Measurements from ENCODE around the gene ZNF319. TPM values are rescaled to one million over a fixed set of nuclear protein-coding genes. Genes with fewer than 3 reads are reported as not detected.

Gene ZNF319
- total and polyA plus RNA-seq, 2 of the 8 experiments (the other 6 are each of a cell fraction or from before 2014, with no cell fraction given) = 3.3 to 5.5 TPM

DNA sequence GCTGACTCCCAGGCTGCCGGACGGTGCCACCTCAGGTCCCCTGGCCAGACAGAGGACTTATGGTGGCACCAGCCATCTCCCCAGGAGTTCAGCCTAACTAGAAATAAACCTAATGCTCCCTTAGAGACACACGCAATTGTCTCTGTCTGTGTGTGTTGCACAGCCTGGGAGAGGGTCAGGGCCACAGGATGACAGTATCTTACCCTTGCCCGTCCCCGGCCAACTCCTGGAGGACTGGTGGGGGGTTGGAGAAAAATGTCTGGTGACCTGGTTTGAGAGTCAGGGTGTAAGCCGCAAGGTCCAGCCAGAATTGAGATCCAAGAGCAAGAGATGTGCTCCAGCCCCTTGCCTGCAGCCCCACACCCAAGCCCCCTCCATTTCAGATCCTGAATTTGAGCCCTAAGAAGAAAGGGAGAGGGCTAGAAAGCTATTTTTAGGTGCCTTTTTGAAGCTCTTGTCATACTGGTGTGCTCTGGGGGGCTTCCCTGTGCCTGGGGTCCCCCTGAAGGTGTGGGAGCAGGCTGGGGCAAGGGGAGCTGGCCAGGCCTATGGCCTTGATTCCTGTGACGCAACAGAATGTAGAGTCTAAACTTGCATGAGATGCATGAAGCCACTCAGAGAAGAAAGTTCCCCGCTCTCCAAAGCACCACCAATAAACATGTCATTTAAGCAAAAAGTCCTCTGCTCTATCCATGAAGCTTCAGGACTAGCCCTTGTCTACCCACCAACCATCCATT lies 12.9 kb downstream of the ZNF319 start:
- 91% methylated on average over 8 of the region's 8 CpGs; no CpG with 5 or more reads in 1 of the 2 experiments for WGBS, 2 experiments (ENCODE audit: extremely low coverage in 1 of 2, insufficient coverage in 1 of 2, insufficient read length in 1 of 2, insufficient replicate concordance in 2 of 2, low coverage in 1 of 2, low lambda C conversion rate in 2 of 2, missing lambda C conversion rate in 1 of 2)
- no peak overlapping the region for H4K8ac ChIP-seq (ENCODE audit: extremely low read depth, insufficient read depth, low read length)
- DNase-seq (ENCODE audit: low read depth in 1 of 2, low spot score in 2 of 2) (no peak), FAIRE-seq (no peak)
- POLR2A ChIA-PET (ENCODE audit: partially characterized antibody) = interaction anchor here (1.9 kb wide), 1 partner anchor 10 kb away, joined by 6 read pairs; no protein-coding TSS in a partner anchor
- no peak overlapping the region for H3K14ac ChIP-seq (ENCODE audit: insufficient read length)
- peaks cover 0 to 1% of the 10 kb centered on the region in 2 experiments for H4K20me1 ChIP-seq (replicated peaks in 1 of 2; ENCODE audit: control insufficient read depth in 1 of 2, insufficient read depth in 2 of 2, low read length in 2 of 2)
- no peak overlapping the region for H2BK12ac ChIP-seq (ENCODE audit: low read depth, low read length)
- H3K79me2 ChIP-seq (ENCODE audit: control insufficient read depth in 1 of 2, insufficient read depth in 2 of 2, low read length in 2 of 2) = no peaks in the 10 kb centered on the region
- no peaks in the 10 kb centered on the region for H3K79me1 ChIP-seq (ENCODE audit: low read depth, low read length)
- H3K9ac ChIP-seq (replicated peaks in 1 of 4; ENCODE audit: extremely low read depth in 1 of 4, low read depth in 3 of 4, low read length in 3 of 4) = no peak overlapping the region
- no peak overlapping the region for H4K5ac ChIP-seq (ENCODE audit: insufficient read length, low read depth, low read length)
- no peak overlapping the region for H3K27ac ChIP-seq (ENCODE audit: low read depth, low read length)
- no peak overlapping the region for H3K18ac ChIP-seq (ENCODE audit: extremely low read depth, low read length)
- H2BK5ac ChIP-seq (ENCODE audit: low read depth, low read length) = no peak overlapping the region
- H3K36me3 ChIP-seq (ENCODE audit: control insufficient read depth in 2 of 4, insufficient read depth in 4 of 4, low read length in 3 of 4) = no peaks in the 10 kb centered on the region
- peaks cover 2 to 33% (median 19%) of the 10 kb centered on the region in 4 experiments for H3K27me3 ChIP-seq (replicated peaks in 1 of 4; ENCODE audit: control insufficient read depth in 3 of 4, extremely low read depth in 1 of 4, insufficient read depth in 3 of 4, low read length in 3 of 4)
- CTCF ChIA-PET (ENCODE audit: partially characterized antibody) = interaction anchor here (0.6 to 26.3 kb wide), 7 partner anchors 12 to 192 kb away, joined by 3 to 305 read pairs (median 3); no protein-coding TSS in a partner anchor
- no peaks in the 10 kb centered on the region for H3K9me3 ChIP-seq (ENCODE audit: insufficient read depth in 2 of 2, low read depth in 1 of 2, low read length in 1 of 2)
- H3K4me2 ChIP-seq (ENCODE audit: insufficient read depth in 1 of 2, low read depth in 2 of 2, low read length in 2 of 2) = no peak overlapping the region
- no peak overlapping the region for H4K91ac ChIP-seq (replicated peaks; ENCODE audit: insufficient read length, low read length)
- H3K23me2 ChIP-seq (ENCODE audit: low read depth, low read length) = peaks cover 12% of the 10 kb centered on the region; the same call in 1 of the 2 replicates
- H2BK120ac ChIP-seq (replicated peaks; ENCODE audit: low read depth, low read length) = no peak overlapping the region
- H3K4ac ChIP-seq (replicated peaks; ENCODE audit: insufficient read length, low read depth, low read length) = no peak overlapping the region
- H3K4me3 ChIP-seq (ENCODE audit: extremely low read depth in 1 of 4, insufficient read depth in 2 of 4, low read depth in 3 of 4, low read length in 4 of 4) = no peak overlapping the region
- H2BK15ac ChIP-seq (ENCODE audit: low read length) = no peak overlapping the region
- H3K23ac ChIP-seq (ENCODE audit: insufficient read length) = no peak overlapping the region
- H2AFZ ChIP-seq (ENCODE audit: low read length) = no peak overlapping the region
- H3K4me1 ChIP-seq (replicated peaks in 1 of 4; ENCODE audit: control insufficient read depth in 3 of 4, insufficient read depth in 4 of 4, low read length in 3 of 4) = peaks cover 0 to 11% (median 3%) of the 10 kb centered on the region in 4 experiments; a peak in 3 of 7 replicates
- no peak overlapping the region for H2AK5ac ChIP-seq (ENCODE audit: low read depth, low read length)
- H3K56ac ChIP-seq (replicated peaks; ENCODE audit: insufficient read length, low read depth, low read length) = no peak overlapping the region
- no peak overlapping the region for H2BK20ac ChIP-seq (ENCODE audit: low read length)
- no peak for TF ChIP-seq SIN3A (conservative IDR thresholded peaks at IDR 0.05 in 1 of 2, IDR thresholded peaks at IDR 0.05 in 1 of 2; ENCODE audit: low read depth in 1 of 2, low read length in 2 of 2)
- no peak for TF ChIP-seq KDM4A (IDR thresholded peaks at IDR 0.05; ENCODE audit: low read depth, low read length, severe bottlenecking)
- no peak for TF ChIP-seq BRCA1 (IDR thresholded peaks at IDR 0.05; ENCODE audit: low read depth, low read length)
- TF ChIP-seq CEBPB (IDR thresholded peaks at IDR 0.05; ENCODE audit: low read depth, low read length) = no peak
- TF ChIP-seq EZH2 (IDR thresholded peaks at IDR 0.05; ENCODE audit: low read depth, low read length, severe bottlenecking) = no peak
- no peak for TF ChIP-seq KDM1A (IDR thresholded peaks at IDR 0.05; ENCODE audit: borderline replicate concordance, low read length)
- no peak for TF ChIP-seq NANOG (IDR thresholded peaks at IDR 0.05; ENCODE audit: insufficient read depth, low read depth, low read length, poor library complexity, severe bottlenecking)
- no peak for TF ChIP-seq BCL11A (IDR thresholded peaks at IDR 0.05; ENCODE audit: low read depth in 2 of 2, low read length in 2 of 2)
- no peak for TF ChIP-seq CHD2 (IDR thresholded peaks at IDR 0.05; ENCODE audit: low read length)
- TF ChIP-seq JUND (IDR thresholded peaks at IDR 0.05; ENCODE audit: low read length) = no peak
